Pancreas (tissue), 10 donors: ENCODE measurements around the gene PITHD1. TPM values are rescaled to one million over a fixed set of nuclear protein-coding genes. Genes with fewer than 3 reads are reported as not detected.
A peak's percentile ranks its signal among the peaks of the same experiment; 100 is the strongest.

Source experiments
- ATAC-seq, 4 donors: fragments of 200-7000 bp; cut with Tn5 transposase; one replicate each; pipeline versions ENCODE4 v1.8.0 to v1.9.1; 2020; ENCODE audit warnings: mild to moderate bottlenecking in 4 of 4, moderate library complexity in 4 of 4
- DNase-seq, 6 donors: peaks; one replicate each; pipeline ENCODE4 v3.0.0-alpha.2; 2020
- FAIRE-seq: peaks from 2 replicates; lab custom pipeline; 2012; peaks lifted over from hg19 to GRCh38; lab: Jason Lieb, UNC
- H3K27ac ChIP-seq, 4 donors: fragments of 200-600 bp; sonication (generic); 1 replicate in 3 of 4; 2 replicates in 1 of 4; pipeline versions ENCODE4 v1.5.0 to v1.8.0; 2020
- H3K27me3 ChIP-seq, 4 donors: fragments of 200-600 bp; one replicate each; pipeline ENCODE4 v1.8.0; 2021
- H3K36me3 ChIP-seq, 3 donors: fragments of 200-600 bp; sonication (generic) in 1 of 3; one replicate each; pipeline versions ENCODE4 v1.5.0 to v1.8.0; 2020 to 2021
- H3K4me1 ChIP-seq, 3 donors: fragments of 200-600 bp; one replicate each; pipeline ENCODE4 v1.8.0; 2021
- H3K4me3 ChIP-seq, 4 donors: fragments of 200-600 bp; sonication (generic) in 2 of 4; one replicate each; pipeline versions ENCODE4 v1.5.0 to v1.8.0; 2020 to 2021
- H3K9me3 ChIP-seq, 4 donors: fragments of 200-600 bp; one replicate each; pipeline ENCODE4 v1.8.0; 2021
- WGBS, 2 donors: extraction: QIAGEN DNeasy Blood & Tissue Kit; methylation state at CpG; one replicate each; pipeline ENCODE4 v1.1.7; 2013; 5-methylcytosine and 5-hydroxymethylcytosine counted together
- intact Hi-C, 3 donors: fragments of 100-400 bp; cut with DNase I; formaldehyde crosslinking; loops; one replicate each; pipeline versions ENCODE4 v1.11.1 to v1.14.2; 2022
- polyA plus RNA-seq, 2 donors: library from polyadenylated mRNA; stranded (reverse); fragments of 200-250 nt; gene quantifications; one replicate each; pipeline ENCODE4 v1.2.3, GENCODE V29; 2013
- total RNA-seq, 6 donors: library from RNA; stranded (reverse); fragmentation: NEBNext Ultra II Directional in 4 of 6; extraction: Animal tissue kit (Norgen Biotek cat#: 25700) in 4 of 6; gene quantifications; one replicate each; pipeline versions ENCODE4 v1.2.1 to v1.2.4, GENCODE V29; 2021 to 2023
- TF ChIP-seq, protein P1 (sequence below), 4 donors: fragments of 200-600 bp; sonication (generic) in 3 of 4; IDR thresholded peaks; one replicate each; pipeline versions ENCODE4 v1.5.0 to v1.8.0; 2021; ENCODE audit warnings: antibody characterized with exemption in 4 of 4
- donor health status: healthy with polysubstance abuse.
- donor health status: DM: no; HTN: no; CAD: no; lungs with moderate emphysema.
- donor health status: DM: no; HTN: no; CAD: no.
- donor health status: control.
- donor health status: control.
- donor health status: Bipolar disorder and iron deficiency.
- donor health status: DM: yes; HTN: yes; CAD: no.
- donor health status: DM: no; HTN: no; CAD: no.
- donor health status: DM: no; HTN: no; CAD: no.
- donor health status: DM: yes; HTN: yes; CAD: no.

The PITHD1 gene
- total and polyA plus RNA-seq, 8 donors = 17.3 to 36.8 (median 19.9) TPM

DNA sequence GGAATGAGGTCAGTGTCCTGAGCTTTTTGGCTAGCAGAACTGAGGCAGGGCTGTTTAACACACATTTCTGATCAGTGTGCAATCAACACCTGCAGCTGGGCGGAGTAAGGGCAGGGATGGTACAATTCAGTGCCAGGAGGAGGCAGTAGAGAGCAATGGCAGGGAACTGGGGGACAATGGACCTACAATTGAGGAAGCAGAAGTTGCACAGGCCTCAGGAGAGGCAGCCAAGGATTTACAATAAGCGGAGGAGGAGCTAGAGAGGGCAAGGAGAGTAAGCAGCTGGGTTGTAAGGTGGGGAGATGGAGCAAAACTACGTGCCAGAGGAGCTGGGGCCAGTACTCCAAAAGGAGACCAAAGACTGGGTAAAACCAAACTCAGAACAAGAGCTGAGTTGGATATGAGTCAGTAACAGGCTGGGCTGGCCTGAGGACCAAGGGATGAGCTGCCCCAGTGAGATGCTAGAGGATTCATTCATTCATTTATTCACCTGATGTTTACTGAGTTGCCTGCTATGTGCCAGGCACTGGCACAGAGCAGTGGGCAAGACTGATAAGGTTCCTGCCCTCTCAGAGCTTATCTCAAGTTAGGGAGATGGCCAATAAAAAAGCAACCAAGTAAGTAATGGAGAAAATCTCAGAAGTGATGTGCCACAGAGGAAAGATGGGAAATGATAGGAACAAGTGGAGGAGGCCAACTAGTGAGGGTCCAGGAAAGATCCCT is 32.8 kb downstream of the PITHD1 start:
- TF ChIP-seq, protein P1, sequence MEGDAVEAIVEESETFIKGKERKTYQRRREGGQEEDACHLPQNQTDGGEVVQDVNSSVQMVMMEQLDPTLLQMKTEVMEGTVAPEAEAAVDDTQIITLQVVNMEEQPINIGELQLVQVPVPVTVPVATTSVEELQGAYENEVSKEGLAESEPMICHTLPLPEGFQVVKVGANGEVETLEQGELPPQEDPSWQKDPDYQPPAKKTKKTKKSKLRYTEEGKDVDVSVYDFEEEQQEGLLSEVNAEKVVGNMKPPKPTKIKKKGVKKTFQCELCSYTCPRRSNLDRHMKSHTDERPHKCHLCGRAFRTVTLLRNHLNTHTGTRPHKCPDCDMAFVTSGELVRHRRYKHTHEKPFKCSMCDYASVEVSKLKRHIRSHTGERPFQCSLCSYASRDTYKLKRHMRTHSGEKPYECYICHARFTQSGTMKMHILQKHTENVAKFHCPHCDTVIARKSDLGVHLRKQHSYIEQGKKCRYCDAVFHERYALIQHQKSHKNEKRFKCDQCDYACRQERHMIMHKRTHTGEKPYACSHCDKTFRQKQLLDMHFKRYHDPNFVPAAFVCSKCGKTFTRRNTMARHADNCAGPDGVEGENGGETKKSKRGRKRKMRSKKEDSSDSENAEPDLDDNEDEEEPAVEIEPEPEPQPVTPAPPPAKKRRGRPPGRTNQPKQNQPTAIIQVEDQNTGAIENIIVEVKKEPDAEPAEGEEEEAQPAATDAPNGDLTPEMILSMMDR (IDR thresholded peaks at IDR 0.05) = peak; percentile 31 to 49 (median 38)
- FAIRE-seq (no peak), DNase-seq (peak in 2 of 6 donors; percentile 35 to 57), ATAC-seq (peak; percentile 66 to 85 (median 80))
- intact Hi-C loops = no loop called here
- WGBS, 2 donors = 69 to 79% methylated on average over 3 of the region's 3 CpGs
- peaks cover 0 to 5% (median 0%) of the 10 kb centered on the region in 3 donors for H3K4me1 ChIP-seq
- H3K9me3 ChIP-seq = no peaks in the 10 kb centered on the region
- H3K36me3 ChIP-seq = peaks cover 0 to 28% (median 8%) of the 10 kb centered on the region in 3 donors
- H3K4me3 ChIP-seq = no peak overlapping the region
- H3K27ac ChIP-seq = peak overlapping the region in 1 of 4 donors; percentile 58
- H3K27me3 ChIP-seq = no peaks in the 10 kb centered on the region

DNA sequence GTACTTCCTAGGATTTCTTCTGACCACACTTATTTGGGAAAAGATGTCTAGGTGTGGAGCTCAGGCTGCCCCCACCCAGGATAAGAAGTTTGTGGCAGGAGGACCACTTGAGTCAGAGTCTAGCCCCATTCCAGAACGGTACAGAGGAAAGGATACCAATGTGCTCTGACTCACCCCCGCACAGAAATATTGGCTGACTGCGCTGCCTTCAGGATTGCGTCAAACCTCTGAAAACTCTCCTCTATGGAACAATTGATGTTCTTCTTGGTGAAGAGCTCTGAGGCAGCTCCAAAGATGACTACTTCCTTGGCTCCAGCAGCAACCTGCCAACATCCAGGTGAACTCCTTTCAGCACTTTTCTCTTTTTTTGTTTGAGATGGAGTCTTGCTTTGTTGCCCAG is 35.8 kb downstream of the PITHD1 start:
- intact Hi-C loops = no loop called here
- TF ChIP-seq, protein P1 (IDR thresholded peaks at IDR 0.05) = no peak
- 94 to 100% methylated on average over 4 of the region's 4 CpGs for WGBS, 2 donors
- Histone ChIP-seq H3K4me1 (peaks cover 0 to 5% (median 0%) of the 10 kb centered on the region in 3 donors), H3K27me3 (no peaks in the 10 kb centered on the region), H3K9me3 (no peaks in the 10 kb centered on the region), H3K27ac (no peak overlapping the region), H3K4me3 (no peak overlapping the region), H3K36me3 (peaks cover 0 to 51% (median 18%) of the 10 kb centered on the region in 3 donors)
- ATAC-seq (no peak), DNase-seq (no peak), FAIRE-seq (no peak)

DNA sequence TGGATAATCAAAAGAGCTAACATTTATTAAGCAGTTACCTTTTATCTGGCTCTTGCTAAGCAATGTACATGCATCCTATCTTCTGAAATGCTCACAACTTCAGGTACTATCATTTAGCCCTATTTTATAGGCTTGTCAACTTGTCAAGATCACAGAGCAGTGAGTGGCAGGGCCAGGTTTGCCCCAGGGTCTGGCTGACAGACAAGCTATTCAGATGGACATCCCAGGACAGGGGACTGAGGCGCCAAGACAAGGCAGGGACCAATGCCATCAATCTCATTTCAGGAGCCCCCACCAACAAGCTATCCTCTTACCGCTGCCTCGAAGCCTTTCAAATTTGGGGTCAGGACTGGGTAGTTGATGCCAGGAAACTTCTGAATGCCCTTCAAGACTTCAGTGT is 38.1 kb downstream of the PITHD1 start:
- Histone ChIP-seq H3K36me3 (peaks cover 0 to 51% (median 18%) of the 10 kb centered on the region in 3 donors), H3K4me3 (no peak overlapping the region), H3K4me1 (no peaks in the 10 kb centered on the region), H3K27me3 (no peaks in the 10 kb centered on the region), H3K27ac (no peak overlapping the region), H3K9me3 (no peaks in the 10 kb centered on the region)
- WGBS, 2 donors = 91 to 95% methylated on average over 3 of the region's 3 CpGs
- ATAC-seq (no peak), DNase-seq (no peak), FAIRE-seq (no peak)
- intact Hi-C loops = no loop called here
- TF ChIP-seq, protein P1 (IDR thresholded peaks at IDR 0.05) = no peak

DNA sequence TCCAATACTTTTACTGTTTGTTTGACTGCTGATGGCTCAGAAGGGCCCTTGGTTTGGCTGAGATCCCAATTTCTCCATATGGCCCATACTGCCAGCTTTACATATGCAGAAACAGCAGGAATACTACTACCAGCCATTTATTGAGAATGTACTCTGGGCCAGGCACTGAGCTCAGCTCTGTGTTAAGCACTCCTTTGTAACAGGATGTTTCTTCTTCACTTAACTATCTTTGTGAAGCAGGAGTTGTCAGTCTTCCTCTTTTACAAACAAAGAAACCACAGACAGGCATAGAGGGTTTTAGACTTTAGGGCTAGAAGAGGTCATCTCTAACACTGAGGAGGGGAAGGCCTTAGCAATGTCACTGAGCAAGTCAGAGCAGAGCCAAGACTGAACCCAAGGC is 38.7 kb downstream of the PITHD1 start:
- no peak overlapping the region for H3K27ac ChIP-seq
- no peaks in the 10 kb centered on the region for H3K27me3 ChIP-seq
- no peaks in the 10 kb centered on the region for H3K4me1 ChIP-seq
- intact Hi-C loops = no loop called here
- FAIRE-seq (no peak), ATAC-seq (no peak), DNase-seq (no peak)
- peaks cover 0 to 51% (median 18%) of the 10 kb centered on the region in 3 donors for H3K36me3 ChIP-seq
- no peak overlapping the region for H3K4me3 ChIP-seq
- no peaks in the 10 kb centered on the region for H3K9me3 ChIP-seq
- TF ChIP-seq, protein P1 (IDR thresholded peaks at IDR 0.05) = no peak

DNA sequence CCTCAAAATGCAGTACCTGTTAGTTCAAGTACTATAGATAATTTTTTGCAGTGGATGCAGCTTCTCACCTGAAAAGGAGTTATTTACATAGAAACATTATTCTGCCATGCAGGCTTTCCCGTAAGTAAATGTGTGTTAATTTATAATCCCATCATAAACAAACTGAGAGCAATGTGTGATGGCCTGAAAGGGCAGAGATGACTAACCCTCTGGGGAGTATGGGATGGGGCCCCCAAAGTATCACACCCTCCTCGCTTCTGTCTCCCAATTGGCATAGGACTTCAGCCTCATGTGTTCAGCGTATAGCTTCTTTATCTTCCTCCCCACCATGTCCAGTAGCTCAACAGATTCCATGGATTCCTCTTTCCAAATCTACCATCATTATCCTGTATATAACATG is 39.4 kb downstream of the PITHD1 start:
- ATAC-seq (no peak), FAIRE-seq (no peak)

More for the DNA sequence above, 39.4 kb downstream of the PITHD1 start:
- 85 to 89% methylated on average over 3 of the region's 3 CpGs for WGBS, 2 donors
- TF ChIP-seq, protein P1 (IDR thresholded peaks at IDR 0.05) = no peak
- intact Hi-C loops = no loop called here
- Histone ChIP-seq H3K9me3 (no peaks in the 10 kb centered on the region), H3K27ac (no peak overlapping the region), H3K4me3 (no peak overlapping the region), H3K36me3 (peaks cover 0 to 46% (median 18%) of the 10 kb centered on the region in 3 donors), H3K27me3 (no peaks in the 10 kb centered on the region), H3K4me1 (no peaks in the 10 kb centered on the region)
- DNase-seq = no peak
